Spleen (tissue), 11 donors: ENCODE results near the gene MYCBPAP. TPM values are rescaled to one million over a fixed set of nuclear protein-coding genes. Genes with fewer than 3 reads are reported as not detected.

ENCODE experiments used
- DNase-seq: peaks from one replicate; pipeline ENCODE4 v3.0.0-alpha.2; 2020
- H3K27ac ChIP-seq, 8 donors: fragments of 200-600 bp; sonication (generic) in 7 of 8; 1 replicate in 4 of 8; 2 replicates in 4 of 8; pipeline versions ENCODE4 v1.5.0 to v1.8.0; 2016 to 2021; ENCODE audit warnings: inconsistent platforms in 4 of 8, mild to moderate bottlenecking in 4 of 8, moderate library complexity in 1 of 8
- H3K27me3 ChIP-seq, 7 donors: fragments of 200-600 bp; sonication (generic) in 6 of 7; replicated peaks in 1 of 7; 1 replicate in 4 of 7; 2 replicates in 3 of 7; pipeline versions ENCODE4 v1.5.0 to v1.8.0; 2016 to 2021; ENCODE audit warnings: inconsistent platforms in 3 of 7, mild to moderate bottlenecking in 1 of 7
- H3K36me3 ChIP-seq, 6 donors: fragments of 200-600 bp; sonication (generic) in 5 of 6; 1 replicate in 4 of 6; 2 replicates in 2 of 6; pipeline versions ENCODE4 v1.5.0 to v1.8.0; 2016 to 2021; ENCODE audit warnings: inconsistent platforms in 2 of 6
- H3K4me1 ChIP-seq, 6 donors: fragments of 200-600 bp; sonication (generic) in 5 of 6; 1 replicate in 3 of 6; 2 replicates in 3 of 6; pipeline versions ENCODE4 v1.5.0 to v1.8.0; 2016 to 2021; ENCODE audit warnings: inconsistent platforms in 3 of 6
- H3K4me3 ChIP-seq, 8 donors: fragments of 200-600 bp; sonication (generic) in 7 of 8; 1 replicate in 4 of 8; 2 replicates in 4 of 8; pipeline versions ENCODE4 v1.5.0 to v1.8.0; 2016 to 2021; ENCODE audit warnings: inconsistent platforms in 4 of 8, mild to moderate bottlenecking in 4 of 8, moderate library complexity in 2 of 8
- H3K9me3 ChIP-seq, 8 donors: fragments of 200-600 bp; sonication (generic) in 7 of 8; 1 replicate in 4 of 8; 2 replicates in 4 of 8; pipeline versions ENCODE4 v1.5.0 to v1.8.0; 2016 to 2021; ENCODE audit warnings: inconsistent platforms in 4 of 8
- CTCF ChIP-seq, 11 experiments: fragments of 200-600 bp in 7 of 11; fragments of 450-650 bp in 4 of 11; sonication (generic) in 4 of 11; IDR thresholded peaks in 8 of 11; conservative IDR thresholded peaks in 3 of 11; 1 replicate in 7 of 11; 2 replicates in 4 of 11; pipeline versions ENCODE4 v1.4.0 to v1.8.0; 2016 to 2021; ENCODE audit warnings: antibody characterized with exemption in 11 of 11, inconsistent platforms in 4 of 11, mild to moderate bottlenecking in 1 of 11
- POLR2A ChIP-seq, 3 donors: fragments of 450-650 bp; IDR thresholded peaks; one replicate each; pipeline ENCODE4 v1.5.1; 2017; ENCODE audit warnings: antibody characterized with exemption in 3 of 3, mild to moderate bottlenecking in 1 of 3
- POLR2AphosphoS5 ChIP-seq, 3 donors: sonication (generic); formaldehyde crosslinking; IDR thresholded peaks; one replicate each; pipeline ENCODE4 v1.5.1; 2017; ENCODE audit warnings: antibody characterized with exemption in 3 of 3
- WGBS, 5 donors: extraction: QIAGEN DNeasy Blood & Tissue Kit in 3 of 5; methylation state at CpG; one replicate each; pipeline versions ENCODE4 v1.1.5 to v1.1.7; 2013 to 2018; 5-methylcytosine and 5-hydroxymethylcytosine counted together
- intact Hi-C: fragments of 100-400 bp; cut with DNase I; formaldehyde crosslinking; loops from one replicate; pipeline ENCODE4 v1.15.0; 2023; ENCODE audit warnings: low total_unique reads
- polyA plus RNA-seq, 3 donors: library from polyadenylated mRNA; stranded (reverse); fragments of 200-250 nt; gene quantifications; one replicate each; pipeline ENCODE4 v1.2.1, GENCODE V29; 2013
- total RNA-seq, 7 donors: library from RNA; depleted of rRNA in 3 of 7; stranded (reverse); fragments of >200 nt in 3 of 7; fragmentation: NEBNext Ultra II Directional in 4 of 7; extraction: Animal tissue kit (Norgen Biotek cat#: 25700) in 4 of 7; gene quantifications; one replicate each; pipeline versions ENCODE4 v1.1.0 to v1.2.1, GENCODE V29; 2016 to 2021
- donor health status: healthy with polysubstance abuse.
- donor health status: DM: no; HTN: no; CAD: no; lungs with moderate emphysema.
- donor health status: DM: no; HTN: no; CAD: no.
- donor health status: Bipolar disorder and iron deficiency.
- donor health status: healthy.
- donor health status: DM: no; HTN: no; CAD: no.
- donor health status: DM: yes; HTN: yes; CAD: no.

MYCBPAP gene
- total and polyA plus RNA-seq, 10 donors, result 0.15 to 2.8 (median 0.84) TPM

GRCh38 chr17:50480142-50480764, 28.0 kb upstream of the MYCBPAP start:
- no peak for TF ChIP-seq CTCF (IDR thresholded peaks at IDR 0.05 in 8 of 11, conservative IDR thresholded peaks at IDR 0.05 in 3 of 11)
- no peak for TF ChIP-seq POLR2A (IDR thresholded peaks at IDR 0.05)
- TF ChIP-seq POLR2AphosphoS5 (IDR thresholded peaks at IDR 0.05), result no peak
- peak; percentile 2 for DNase-seq
- no peaks in the 10 kb centered on the region for H3K27me3 ChIP-seq
- intact Hi-C loops, result no loop called here
- H3K36me3 ChIP-seq, result peaks cover 0 to 37% (median 28%) of the 10 kb centered on the region in 6 donors
- H3K4me1 ChIP-seq, result peaks cover 18 to 49% (median 42%) of the 10 kb centered on the region in 6 donors
- H3K9me3 ChIP-seq, result no peaks in the 10 kb centered on the region
- H3K27ac ChIP-seq, result peak overlapping the region in 6 of 8 donors; percentile 16 to 92 (median 88)
- 82 to 90% (median 88%) methylated on average over 7 of the region's 7 CpGs for WGBS, 5 donors
- H3K4me3 ChIP-seq, result peak overlapping the region in 1 of 8 donors; percentile 79

GRCh38 chr17:50480854-50481490, 27.3 kb upstream of the MYCBPAP start:
- no peak for TF ChIP-seq CTCF (IDR thresholded peaks at IDR 0.05 in 8 of 11, conservative IDR thresholded peaks at IDR 0.05 in 3 of 11)
- no peak for TF ChIP-seq POLR2A (IDR thresholded peaks at IDR 0.05)
- no peak for TF ChIP-seq POLR2AphosphoS5 (IDR thresholded peaks at IDR 0.05)
- H3K36me3 ChIP-seq, result peaks cover 0 to 44% (median 33%) of the 10 kb centered on the region in 6 donors
- DNase-seq, result no peak
- no peaks in the 10 kb centered on the region for H3K27me3 ChIP-seq
- peaks cover 18 to 49% (median 42%) of the 10 kb centered on the region in 6 donors for H3K4me1 ChIP-seq
- H3K27ac ChIP-seq, result peak overlapping the region in 6 of 8 donors; percentile 8 to 89 (median 29)
- intact Hi-C loops, result no loop called here
- no peak overlapping the region for H3K4me3 ChIP-seq
- H3K9me3 ChIP-seq, result no peaks in the 10 kb centered on the region
- WGBS, 5 donors, result 73 to 91% (median 84%) methylated on average over 2 of the region's 2 CpGs

- H3K4me3 ChIP-seq, result no peak overlapping the region
- peaks cover 0 to 51% (median 33%) of the 10 kb centered on the region in 6 donors for H3K36me3 ChIP-seq
- H3K27me3 ChIP-seq, result no peaks in the 10 kb centered on the region
- 80 to 91% (median 88%) methylated on average over 4 of the region's 4 CpGs for WGBS, 5 donors
- DNase-seq, result no peak
- peaks cover 18 to 49% (median 42%) of the 10 kb centered on the region in 6 donors for H3K4me1 ChIP-seq
- intact Hi-C loops, result no loop called here
- H3K27ac ChIP-seq, result peak overlapping the region in 4 of 8 donors; percentile 15 to 89 (median 43)
- H3K9me3 ChIP-seq, result no peaks in the 10 kb centered on the region
- TF ChIP-seq POLR2AphosphoS5 (IDR thresholded peaks at IDR 0.05) (no peak), POLR2A (IDR thresholded peaks at IDR 0.05) (no peak), CTCF (IDR thresholded peaks at IDR 0.05 in 8 of 11, conservative IDR thresholded peaks at IDR 0.05 in 3 of 11) (no peak)
Measured at GRCh38 chr17:50481648-50482047, 26.6 kb upstream of the MYCBPAP start.

- TF ChIP-seq POLR2AphosphoS5 (IDR thresholded peaks at IDR 0.05) (no peak), POLR2A (IDR thresholded peaks at IDR 0.05) (no peak), CTCF (IDR thresholded peaks at IDR 0.05 in 8 of 11, conservative IDR thresholded peaks at IDR 0.05 in 3 of 11) (no peak)
- Histone ChIP-seq H3K36me3 (peaks cover 0 to 56% (median 33%) of the 10 kb centered on the region in 6 donors), H3K4me3 (no peak overlapping the region), H3K4me1 (peaks cover 18 to 49% (median 42%) of the 10 kb centered on the region in 6 donors), H3K9me3 (no peaks in the 10 kb centered on the region), H3K27me3 (no peaks in the 10 kb centered on the region), H3K27ac (peak overlapping the region in 3 of 8 donors; percentile 15 to 54 (median 19))
- intact Hi-C loops, result no loop called here
- 87 to 94% (median 93%) methylated on average over 2 to 23 of the region's 23 CpGs for WGBS, 5 donors
- peak; percentile 78 for DNase-seq
Measured at GRCh38 chr17:50482110-50482509, 26.1 kb upstream of the MYCBPAP start.
